Measurements from ENCODE around the gene GDPD1. TPM values are rescaled to one million over a fixed set of nuclear protein-coding genes. Genes with fewer than 3 reads are reported as not detected.
"Not testable (repeated sequence)": the region's sequence is repeated elsewhere in the genome, so short reads cannot be mapped to it uniquely, and the experiment has no call there.

GDPD1 gene
- polyA plus RNA-seq, result 1 to 10 TPM; 1.4 to 4.1 (median 2.3) TPM

DNA sequence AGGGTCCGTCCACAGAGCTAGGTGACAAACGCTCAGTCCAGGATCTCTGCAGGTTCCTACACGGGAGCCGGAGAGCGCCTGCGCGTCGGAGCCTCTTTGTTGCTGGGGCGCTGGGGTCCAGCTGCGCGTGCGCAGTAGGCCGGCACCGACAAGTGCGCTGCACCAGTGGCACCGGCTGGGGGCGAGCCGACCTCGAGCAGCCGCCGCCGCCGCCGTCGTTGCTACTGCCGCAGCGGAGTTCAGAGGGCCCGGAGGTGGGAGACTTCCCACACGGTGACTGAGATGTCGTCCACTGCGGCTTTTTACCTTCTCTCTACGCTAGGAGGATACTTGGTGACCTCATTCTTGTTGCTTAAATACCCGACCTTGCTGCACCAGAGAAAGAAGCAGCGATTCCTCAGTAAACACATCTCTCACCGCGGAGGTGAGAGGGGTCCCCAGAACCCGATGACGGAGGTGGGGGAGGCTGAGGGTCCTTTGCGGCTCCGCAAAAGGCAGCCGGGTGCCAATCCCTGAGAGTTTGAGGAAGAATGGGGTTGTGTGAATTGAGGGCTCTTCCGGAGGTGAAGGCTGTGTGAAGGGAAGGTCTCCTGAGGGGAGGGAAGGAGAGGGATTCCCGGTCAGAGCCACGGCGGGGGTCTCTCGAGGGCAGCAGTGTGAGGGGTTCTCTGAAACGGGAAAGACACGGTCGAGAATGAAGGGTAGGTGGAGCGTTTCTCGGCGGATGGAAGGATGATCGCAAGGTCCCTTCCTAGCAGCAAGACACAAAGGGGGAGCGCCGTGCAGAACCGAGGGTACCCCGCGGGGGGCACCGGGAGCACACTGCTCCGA lies at the start of gene GDPD1:
GDPD1 (plus strand) TSS at position 184 of the 831 bp plus-strand sequence; CDS start at position 283, 99 bp downstream.
- Mint-ChIP-seq H3K27me3 (ENCODE audit: low read depth in 3 of 3) (peaks cover 0 to 13% (median 9%) of the 10 kb centered on the region in 3 donors), H3K9me3 (no peaks in the 10 kb centered on the region), H3K27ac (peak within 1 kb of the TSS; percentile 88 to 98 (median 96)), H3K4me1 (peaks cover 12 to 18% of the 10 kb centered on the region in 2 donors), H3K4me3 (peak within 1 kb of the TSS; percentile 96 to 100 (median 99)), H3K36me3 (no peaks in the 10 kb centered on the region)
- peak; percentile 95 to 97 (median 97) for DNase-seq

- no peak overlapping the region for H3K27ac Mint-ChIP-seq
- no peak overlapping the region for H3K4me3 Mint-ChIP-seq
- DNase-seq, result no peak
- peaks cover 0 to 5% (median 0%) of the 10 kb centered on the region in 3 donors for H3K27me3 Mint-ChIP-seq (ENCODE audit: low read depth in 3 of 3)
- no peaks in the 10 kb centered on the region for H3K9me3 Mint-ChIP-seq
- H3K36me3 Mint-ChIP-seq, result peaks cover 0 to 9% (median 0%) of the 10 kb centered on the region in 3 donors
- H3K4me1 Mint-ChIP-seq, result peaks cover 3 to 6% of the 10 kb centered on the region in 2 donors
These were observed 47.8 kb upstream of the GDPD1 start for GRCh38 chr17:59172436-59173004.

DNA sequence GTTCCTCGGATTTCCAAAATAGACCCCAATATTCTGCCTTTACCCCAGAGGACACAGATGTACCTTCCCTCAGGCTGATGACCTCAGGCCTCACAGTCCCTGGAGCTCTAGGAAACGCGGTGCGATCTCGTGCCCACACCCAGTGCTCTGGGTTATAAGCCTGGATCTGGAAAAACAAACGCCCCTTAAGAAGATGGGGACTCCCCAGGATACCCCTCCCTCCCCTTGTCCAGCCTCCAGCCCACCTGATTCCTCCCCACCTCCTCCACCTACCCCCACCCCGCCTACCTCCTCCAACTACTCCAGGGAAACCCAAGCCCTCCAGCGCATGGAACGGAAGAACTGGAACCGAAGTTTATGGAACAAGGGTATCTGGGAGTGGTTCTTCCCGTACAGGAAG lies 45.6 kb upstream of the GDPD1 start:
- Mint-ChIP-seq H3K27ac (no peak overlapping the region), H3K4me3 (no peak overlapping the region), H3K36me3 (peaks cover 0 to 9% (median 0%) of the 10 kb centered on the region in 3 donors), H3K4me1 (peaks cover 3 to 6% of the 10 kb centered on the region in 2 donors), H3K9me3 (no peaks in the 10 kb centered on the region), H3K27me3 (ENCODE audit: low read depth in 3 of 3) (peaks cover 0 to 4% (median 0%) of the 10 kb centered on the region in 3 donors)
- no peak for DNase-seq

DNA sequence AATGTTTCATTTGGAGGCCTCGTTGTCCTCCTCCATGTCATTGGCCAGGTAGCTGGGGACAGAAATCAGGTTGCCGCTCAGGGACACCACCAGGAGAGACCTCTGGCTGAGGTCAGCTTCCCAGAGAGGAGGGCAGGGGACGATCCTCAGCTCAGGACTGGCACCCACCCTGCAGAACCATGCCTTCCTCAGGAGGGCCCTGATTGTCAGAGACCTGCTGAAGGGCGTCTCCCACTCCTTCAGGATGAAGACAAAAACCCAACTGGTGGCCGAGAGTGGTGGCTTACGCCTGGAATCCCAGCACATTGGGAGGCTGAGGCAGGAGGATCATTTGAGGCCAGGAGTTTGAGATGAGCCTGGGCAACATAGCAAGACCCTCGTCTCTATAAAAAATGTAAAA lies 45.2 kb upstream of the GDPD1 start:
- no peak overlapping the region for H3K4me3 Mint-ChIP-seq
- H3K27me3 Mint-ChIP-seq (ENCODE audit: low read depth in 3 of 3), result peaks cover 0 to 4% (median 0%) of the 10 kb centered on the region in 3 donors
- H3K36me3 Mint-ChIP-seq, result peaks cover 0 to 9% (median 0%) of the 10 kb centered on the region in 3 donors
- peaks cover 3 to 6% of the 10 kb centered on the region in 2 donors for H3K4me1 Mint-ChIP-seq
- no peak for DNase-seq
- no peaks in the 10 kb centered on the region for H3K9me3 Mint-ChIP-seq
- H3K27ac Mint-ChIP-seq, result no peak overlapping the region

- peak overlapping the region in 1 of 6 donors; percentile 58 for H3K27ac Mint-ChIP-seq
These were observed 41.9 kb upstream of the GDPD1 start for GRCh38 chr17:59178266-59178985.

DNA sequence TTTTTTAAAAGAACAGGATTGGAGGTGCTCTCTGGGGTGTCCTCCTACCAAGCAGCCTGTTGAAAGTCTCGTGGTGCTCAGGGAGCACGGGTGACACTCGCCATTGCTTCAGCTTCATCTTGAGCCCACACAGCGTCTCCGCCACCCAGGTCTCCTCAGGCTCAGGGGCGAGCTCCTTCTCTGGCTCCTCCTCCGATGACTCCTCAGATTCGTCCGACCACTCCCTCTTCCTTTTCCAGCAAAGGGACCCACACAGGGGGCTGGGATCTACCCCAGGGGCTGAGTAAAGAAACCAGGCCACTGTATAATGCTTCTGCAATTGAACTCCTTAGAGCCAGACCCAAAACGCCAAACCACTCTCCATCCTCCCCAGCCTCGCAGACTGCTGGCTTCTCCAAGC lies 40.7 kb upstream of the GDPD1 start:
- H3K9me3 Mint-ChIP-seq; H3K4me1 Mint-ChIP-seq; H3K4me3 Mint-ChIP-seq; H3K27ac Mint-ChIP-seq; H3K36me3 Mint-ChIP-seq; DNase-seq; H3K27me3 Mint-ChIP-seq (ENCODE audit: low read depth in 3 of 3): not testable (repeated sequence)

More at GRCh38 chr17:59178266-59178985, 41.9 kb upstream of the GDPD1 start:
- H3K9me3 Mint-ChIP-seq, result no peaks in the 10 kb centered on the region
- H3K27me3 Mint-ChIP-seq (ENCODE audit: low read depth in 3 of 3), result no peaks in the 10 kb centered on the region
- peaks cover 0 to 6% (median 0%) of the 10 kb centered on the region in 3 donors for H3K36me3 Mint-ChIP-seq
- H3K4me3 Mint-ChIP-seq, result no peak overlapping the region
- DNase-seq, result no peak
- H3K4me1 Mint-ChIP-seq, result no peaks in the 10 kb centered on the region

- Mint-ChIP-seq H3K4me3 (no peak overlapping the region), H3K36me3 (no peaks in the 10 kb centered on the region), H3K27ac (no peak overlapping the region), H3K4me1 (no peaks in the 10 kb centered on the region), H3K27me3 (ENCODE audit: low read depth in 3 of 3) (no peaks in the 10 kb centered on the region), H3K9me3 (no peaks in the 10 kb centered on the region)
- DNase-seq, result no peak
These were observed 39.7 kb upstream of the GDPD1 start for GRCh38 chr17:59180626-59181025.

DNA sequence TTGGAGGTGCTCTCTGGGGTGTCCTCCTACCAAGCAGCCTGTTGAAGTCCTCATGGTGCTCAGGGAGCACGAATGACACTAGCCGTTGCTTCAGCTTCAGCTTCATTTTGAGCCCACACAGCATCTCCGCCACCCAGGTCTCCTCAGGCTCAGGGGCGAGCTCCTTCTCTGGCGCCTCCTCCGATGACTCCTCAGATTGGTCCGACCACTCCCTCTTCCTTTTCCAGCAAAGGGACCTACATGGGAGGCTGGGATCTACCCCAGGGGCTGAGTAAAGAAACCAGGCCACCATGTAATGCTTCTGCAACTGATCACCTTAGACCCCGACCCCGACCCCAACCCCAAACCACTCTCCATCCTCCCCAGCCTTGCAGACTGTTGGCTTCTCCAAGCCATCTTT lies 38.8 kb upstream of the GDPD1 start:
- no peaks in the 10 kb centered on the region for H3K27me3 Mint-ChIP-seq (ENCODE audit: low read depth in 3 of 3)
- no peaks in the 10 kb centered on the region for H3K9me3 Mint-ChIP-seq
- H3K4me3 Mint-ChIP-seq, result no peak overlapping the region
- H3K4me1 Mint-ChIP-seq, result no peaks in the 10 kb centered on the region
- H3K27ac Mint-ChIP-seq, result no peak overlapping the region
- H3K36me3 Mint-ChIP-seq, result no peaks in the 10 kb centered on the region
- no peak for DNase-seq

- Mint-ChIP-seq H3K9me3 (no peaks in the 10 kb centered on the region), H3K27ac (no peak overlapping the region)
These were observed 34.3 kb upstream of the GDPD1 start for GRCh38 chr17:59185997-59186396.

DNA sequence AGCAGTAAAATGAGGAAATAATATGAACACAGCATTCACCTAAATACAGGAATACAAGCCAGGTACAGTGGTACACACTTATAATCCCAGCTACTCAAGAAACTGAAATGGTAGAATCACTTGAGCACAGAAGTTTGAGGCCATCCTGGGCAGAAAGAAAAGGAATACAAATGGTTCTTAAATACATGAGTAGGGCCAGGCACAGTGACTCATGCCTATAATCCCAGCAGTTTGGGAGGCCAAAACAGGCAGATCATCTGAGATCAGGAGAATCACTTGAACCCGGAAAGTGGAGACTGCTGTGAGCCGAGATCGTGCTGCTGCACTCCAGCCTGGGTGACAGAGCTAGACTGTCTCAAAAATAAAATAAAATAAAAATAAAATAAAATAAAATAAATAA lies 33.5 kb upstream of the GDPD1 start:
- H3K27ac Mint-ChIP-seq, result no peak overlapping the region
- no peak for DNase-seq
- no peak overlapping the region for H3K4me3 Mint-ChIP-seq
- no peaks in the 10 kb centered on the region for H3K27me3 Mint-ChIP-seq (ENCODE audit: low read depth in 3 of 3)
- H3K4me1 Mint-ChIP-seq, result no peaks in the 10 kb centered on the region
- H3K36me3 Mint-ChIP-seq, result no peaks in the 10 kb centered on the region
- no peaks in the 10 kb centered on the region for H3K9me3 Mint-ChIP-seq

More at GRCh38 chr17:59185997-59186396, 34.3 kb upstream of the GDPD1 start:
- no peak overlapping the region for H3K4me3 Mint-ChIP-seq
- DNase-seq, result no peak
- H3K4me1 Mint-ChIP-seq, result no peaks in the 10 kb centered on the region
- no peaks in the 10 kb centered on the region for H3K27me3 Mint-ChIP-seq (ENCODE audit: low read depth in 3 of 3)
- no peaks in the 10 kb centered on the region for H3K36me3 Mint-ChIP-seq

DNA sequence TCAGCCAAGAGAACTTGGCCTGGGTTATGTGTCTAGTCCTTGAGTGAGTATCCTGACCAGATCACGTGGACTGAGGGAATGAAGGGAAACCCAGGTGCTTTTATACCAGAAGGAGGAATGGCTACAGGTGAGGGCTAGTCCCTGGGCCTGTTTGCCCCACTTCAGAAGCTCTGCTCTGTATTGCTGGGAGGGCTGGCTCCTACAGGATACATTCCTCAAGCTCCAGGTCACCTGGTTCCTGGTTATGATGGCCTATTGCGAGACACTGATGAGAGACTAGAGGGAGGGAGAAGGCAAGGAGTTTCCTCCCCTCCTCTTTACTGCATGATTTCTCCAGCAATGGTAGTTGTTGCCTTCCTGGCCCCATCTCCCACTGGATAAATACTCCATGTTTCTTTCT lies 29.5 kb upstream of the GDPD1 start:
- no peak overlapping the region for H3K27ac Mint-ChIP-seq
- no peaks in the 10 kb centered on the region for H3K27me3 Mint-ChIP-seq (ENCODE audit: low read depth in 3 of 3)
- H3K9me3 Mint-ChIP-seq, result no peaks in the 10 kb centered on the region
- no peak for DNase-seq
- H3K4me1 Mint-ChIP-seq, result no peaks in the 10 kb centered on the region
- no peak overlapping the region for H3K4me3 Mint-ChIP-seq
- no peaks in the 10 kb centered on the region for H3K36me3 Mint-ChIP-seq

DNA sequence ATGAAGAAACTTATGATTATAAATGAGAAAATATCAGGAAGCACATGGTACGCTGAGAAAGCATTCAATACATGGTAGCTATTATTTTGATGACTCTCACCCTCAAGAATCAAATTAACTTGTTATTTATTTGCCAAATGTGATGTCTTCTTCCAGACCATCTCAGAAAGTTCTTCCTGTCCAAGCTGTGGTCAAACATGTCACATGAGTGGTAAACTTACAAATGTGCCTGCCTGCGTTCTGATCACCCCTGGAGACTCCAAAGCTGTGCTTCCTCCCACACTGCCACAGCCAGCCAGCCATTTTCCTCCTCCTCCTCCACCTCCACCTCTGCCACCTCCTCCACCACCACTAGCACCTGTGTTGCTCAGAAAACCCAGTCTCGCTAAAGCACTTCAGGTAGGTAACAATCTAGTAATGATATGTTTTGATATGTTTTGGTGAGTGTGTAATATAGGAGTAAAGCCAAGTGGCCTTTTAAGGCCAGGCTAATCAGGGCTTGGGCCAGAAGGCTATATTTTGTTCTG lies 26.9 kb upstream of the GDPD1 start:
- Mint-ChIP-seq H3K4me1 (no peaks in the 10 kb centered on the region), H3K27me3 (ENCODE audit: low read depth in 3 of 3) (peaks cover 0 to 2% (median 0%) of the 10 kb centered on the region in 3 donors), H3K9me3 (no peaks in the 10 kb centered on the region), H3K4me3 (no peak overlapping the region), H3K27ac (no peak overlapping the region), H3K36me3 (no peaks in the 10 kb centered on the region)
- DNase-seq, result no peak

DNA sequence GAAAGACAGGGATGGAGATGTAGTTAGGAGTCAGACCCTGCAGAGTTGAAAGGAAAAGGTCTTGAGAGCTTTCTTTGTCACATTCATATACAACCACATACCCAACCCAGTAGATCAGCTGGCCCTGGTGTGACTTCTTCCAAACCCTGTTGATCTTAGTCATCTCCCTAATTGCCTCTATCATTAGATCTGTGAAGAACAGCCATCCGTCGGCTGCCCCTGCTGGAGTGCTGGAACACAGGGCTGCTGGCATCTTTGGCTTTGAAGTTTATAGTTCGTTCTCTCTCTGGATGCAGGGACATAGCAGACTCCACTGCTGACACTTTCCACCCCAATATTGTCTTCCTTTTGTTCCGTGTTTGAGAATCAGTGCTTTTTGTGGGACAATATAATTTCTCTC lies 20.9 kb upstream of the GDPD1 start:
- no peaks in the 10 kb centered on the region for H3K9me3 Mint-ChIP-seq
- no peaks in the 10 kb centered on the region for H3K4me1 Mint-ChIP-seq
- H3K27me3 Mint-ChIP-seq (ENCODE audit: low read depth in 3 of 3), result peaks cover 0 to 4% (median 2%) of the 10 kb centered on the region in 3 donors
- H3K36me3 Mint-ChIP-seq, result no peaks in the 10 kb centered on the region
- DNase-seq, result no peak
- H3K27ac Mint-ChIP-seq, result no peak overlapping the region
- H3K4me3 Mint-ChIP-seq, result no peak overlapping the region

DNA sequence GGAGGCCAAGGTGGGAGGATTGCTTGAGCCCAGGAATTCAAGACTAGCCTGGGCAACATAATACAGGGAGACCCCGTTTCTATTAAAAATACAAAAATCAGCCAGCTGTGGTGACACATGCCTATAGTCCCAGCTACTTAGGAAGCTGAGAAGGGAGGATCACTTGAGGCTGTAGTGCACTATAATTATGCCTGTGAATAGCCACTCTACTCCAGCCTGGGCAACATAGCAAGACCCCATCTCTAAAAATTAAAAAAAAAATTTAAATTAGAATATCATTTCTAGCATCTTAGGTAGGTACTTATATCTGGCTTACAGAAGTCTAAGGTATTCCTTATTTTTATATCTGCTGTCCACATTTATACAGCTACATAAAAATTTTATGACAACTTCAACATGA lies 18.0 kb upstream of the GDPD1 start:
- Mint-ChIP-seq H3K9me3 (no peaks in the 10 kb centered on the region), H3K4me3 (no peak overlapping the region), H3K27ac (no peak overlapping the region), H3K27me3 (ENCODE audit: low read depth in 3 of 3) (peaks cover 0 to 4% (median 0%) of the 10 kb centered on the region in 3 donors), H3K36me3 (no peaks in the 10 kb centered on the region), H3K4me1 (no peaks in the 10 kb centered on the region)
- no peak for DNase-seq
